Natural killer cell (primary cell): ENCODE data around the gene TPPP3. TPM values are rescaled to one million over a fixed set of nuclear protein-coding genes. Genes with fewer than 3 reads are reported as not detected.

Experiments
- ATAC-seq, 3 donors: fragments of 150-1000 bp in 2 of 3; fragments of 200-7000 bp in 1 of 3; cut with Tn5 transposase; 1 replicate in 1 of 3; 2 replicates in 2 of 3; pipeline ENCODE4 v1.10.0; 2021; ENCODE audit warnings: mild to moderate bottlenecking in 2 of 3, moderate library complexity in 2 of 3
- DNase-seq, 2 donors: peaks; one replicate each; pipeline versions ENCODE4 v3.0.0 to v3.0.0-alpha.2; 2013 to 2021; ENCODE audit warnings: mixed read lengths in 1 of 2
- H3K27ac ChIP-seq: one replicate; pipeline ENCODE4 v1.5.1; 2013; ENCODE audit warnings: mild to moderate bottlenecking, low read length
- H3K27me3 ChIP-seq: one replicate; pipeline ENCODE4 v1.6.1; 2013; ENCODE audit warnings: low read length; ENCODE audit not compliant: control insufficient read depth, insufficient read depth
- H3K36me3 ChIP-seq: one replicate; pipeline ENCODE4 v1.6.1; 2013; ENCODE audit warnings: low read length; ENCODE audit not compliant: control insufficient read depth, insufficient read depth
- H3K4me1 ChIP-seq: one replicate; pipeline ENCODE4 v1.6.1; 2013; ENCODE audit warnings: low read length; ENCODE audit not compliant: control insufficient read depth, insufficient read depth
- H3K4me3 ChIP-seq: one replicate; pipeline ENCODE4 v1.5.1; 2013; ENCODE audit warnings: low read length
- H3K9me3 ChIP-seq: one replicate; pipeline ENCODE4 v1.6.1; 2013; ENCODE audit warnings: low read length; ENCODE audit not compliant: control insufficient read depth, insufficient read depth
- H3K27ac Mint-ChIP-seq, 2 donors: one replicate each; pipeline ENCODE4 v1.8.0; 2022; ENCODE audit warnings: mild to moderate bottlenecking in 2 of 2, mixed read lengths in 2 of 2, moderate library complexity in 1 of 2
- H3K27me3 Mint-ChIP-seq, 2 donors: one replicate each; pipeline ENCODE4 v1.8.0; 2022; ENCODE audit warnings: low read depth in 2 of 2, mixed read lengths in 2 of 2
- H3K36me3 Mint-ChIP-seq: one replicate; pipeline ENCODE4 v1.8.0; 2022; ENCODE audit warnings: mixed read lengths
- H3K4me1 Mint-ChIP-seq, 2 donors: one replicate each; pipeline ENCODE4 v1.8.0; 2022; ENCODE audit warnings: mixed read lengths in 2 of 2
- H3K4me3 Mint-ChIP-seq: one replicate; pipeline ENCODE4 v1.8.0; 2022; ENCODE audit warnings: mild to moderate bottlenecking, moderate library complexity, mixed read lengths
- H3K9me3 Mint-ChIP-seq, 2 donors: one replicate each; pipeline ENCODE4 v1.8.0; 2022; ENCODE audit warnings: mixed read lengths in 2 of 2
- WGBS: methylation state at CpG from one replicate; pipeline ENCODE4 v1.1.7; 2013; ENCODE audit warnings: missing lambda C conversion rate; ENCODE audit not compliant: insufficient coverage; 5-methylcytosine and 5-hydroxymethylcytosine counted together
- intact Hi-C: fragments of 100-400 bp; cut with micrococcal nuclease; formaldehyde crosslinking; loops from one replicate; pipeline ENCODE4 v1.14.2; 2022
- total RNA-seq, 4 donors: library from RNA; stranded (reverse); fragments of 120-200 nt in 1 of 4; gene quantifications; one replicate each; pipeline versions ENCODE4 v1.2.3 to v1.2.4, GENCODE V29; 2013 to 2022
- TF ChIP-seq, protein P1 (sequence below): fragments of 200-600 bp; IDR thresholded peaks from one replicate; pipeline ENCODE4 v1.8.0; 2022; ENCODE audit warnings: antibody characterized with exemption

TPPP3 gene
- total RNA-seq, 3 donors from 2014 or later (not counting 1 experiment from before 2014, with no cell fraction given): 0.66 to 3.0 (median 1.4) TPM

DNA sequence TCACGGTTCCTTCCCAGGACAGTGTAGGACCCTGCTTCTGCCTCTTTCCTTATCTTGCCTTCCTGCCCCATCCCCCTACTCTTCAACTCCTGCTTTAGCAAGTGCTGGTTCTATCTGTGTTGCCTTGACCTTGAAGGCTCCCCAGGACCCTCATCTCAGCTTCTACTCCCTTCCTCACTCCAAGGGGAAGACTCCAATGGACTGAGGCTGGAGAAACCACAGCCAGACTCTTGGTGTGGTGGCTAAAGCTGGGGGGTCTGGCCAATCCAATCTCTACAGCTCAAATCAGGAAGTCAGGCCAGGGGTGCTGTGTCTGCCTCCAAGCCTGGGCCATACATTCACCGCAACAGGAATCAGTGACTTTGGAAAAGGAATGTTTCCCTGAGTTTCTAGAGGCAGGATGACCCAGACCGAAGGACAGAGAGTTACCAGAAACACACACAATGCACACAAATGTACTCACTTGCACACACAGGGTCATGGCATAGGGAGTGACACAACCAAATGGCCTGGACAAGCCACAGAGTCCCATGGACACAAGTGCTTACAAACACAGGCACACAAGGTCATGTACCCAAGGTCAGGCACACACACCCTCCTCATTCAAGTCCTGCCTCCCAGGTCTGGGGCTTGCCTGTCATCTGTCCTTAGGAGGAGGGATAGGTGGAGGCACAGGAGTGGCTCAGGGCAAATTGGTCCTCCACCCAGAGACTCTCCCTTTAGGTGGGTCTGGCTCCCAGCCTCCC is 35.9 kb upstream of the TPPP3 start:
- no peaks in the 10 kb centered on the region for H3K36me3 ChIP-seq
- H3K27ac ChIP-seq: no peak overlapping the region
- H3K4me3 ChIP-seq: no peak overlapping the region
- Mint-ChIP-seq H3K9me3 (no peaks in the 10 kb centered on the region), H3K4me3 (peak overlapping the region; percentile 37), H3K36me3 (no peaks in the 10 kb centered on the region), H3K4me1 (peaks cover 5% of the 10 kb centered on the region in 2 donors), H3K27ac (no peak overlapping the region), H3K27me3 (peaks cover 21 to 40% of the 10 kb centered on the region in 2 donors)
- peaks cover 13% of the 10 kb centered on the region for H3K4me1 ChIP-seq
- TF ChIP-seq, protein P1, sequence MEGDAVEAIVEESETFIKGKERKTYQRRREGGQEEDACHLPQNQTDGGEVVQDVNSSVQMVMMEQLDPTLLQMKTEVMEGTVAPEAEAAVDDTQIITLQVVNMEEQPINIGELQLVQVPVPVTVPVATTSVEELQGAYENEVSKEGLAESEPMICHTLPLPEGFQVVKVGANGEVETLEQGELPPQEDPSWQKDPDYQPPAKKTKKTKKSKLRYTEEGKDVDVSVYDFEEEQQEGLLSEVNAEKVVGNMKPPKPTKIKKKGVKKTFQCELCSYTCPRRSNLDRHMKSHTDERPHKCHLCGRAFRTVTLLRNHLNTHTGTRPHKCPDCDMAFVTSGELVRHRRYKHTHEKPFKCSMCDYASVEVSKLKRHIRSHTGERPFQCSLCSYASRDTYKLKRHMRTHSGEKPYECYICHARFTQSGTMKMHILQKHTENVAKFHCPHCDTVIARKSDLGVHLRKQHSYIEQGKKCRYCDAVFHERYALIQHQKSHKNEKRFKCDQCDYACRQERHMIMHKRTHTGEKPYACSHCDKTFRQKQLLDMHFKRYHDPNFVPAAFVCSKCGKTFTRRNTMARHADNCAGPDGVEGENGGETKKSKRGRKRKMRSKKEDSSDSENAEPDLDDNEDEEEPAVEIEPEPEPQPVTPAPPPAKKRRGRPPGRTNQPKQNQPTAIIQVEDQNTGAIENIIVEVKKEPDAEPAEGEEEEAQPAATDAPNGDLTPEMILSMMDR: no peak
- ATAC-seq (no peak), DNase-seq (no peak)
- intact Hi-C loops: loop anchor here (5.0 kb wide), 1 partner anchor 38 kb away; no protein-coding TSS in a partner anchor
- H3K9me3 ChIP-seq: no peaks in the 10 kb centered on the region
- 83% methylated on average over 3 of the region's 3 CpGs for WGBS
- H3K27me3 ChIP-seq: peaks cover 32% of the 10 kb centered on the region

DNA sequence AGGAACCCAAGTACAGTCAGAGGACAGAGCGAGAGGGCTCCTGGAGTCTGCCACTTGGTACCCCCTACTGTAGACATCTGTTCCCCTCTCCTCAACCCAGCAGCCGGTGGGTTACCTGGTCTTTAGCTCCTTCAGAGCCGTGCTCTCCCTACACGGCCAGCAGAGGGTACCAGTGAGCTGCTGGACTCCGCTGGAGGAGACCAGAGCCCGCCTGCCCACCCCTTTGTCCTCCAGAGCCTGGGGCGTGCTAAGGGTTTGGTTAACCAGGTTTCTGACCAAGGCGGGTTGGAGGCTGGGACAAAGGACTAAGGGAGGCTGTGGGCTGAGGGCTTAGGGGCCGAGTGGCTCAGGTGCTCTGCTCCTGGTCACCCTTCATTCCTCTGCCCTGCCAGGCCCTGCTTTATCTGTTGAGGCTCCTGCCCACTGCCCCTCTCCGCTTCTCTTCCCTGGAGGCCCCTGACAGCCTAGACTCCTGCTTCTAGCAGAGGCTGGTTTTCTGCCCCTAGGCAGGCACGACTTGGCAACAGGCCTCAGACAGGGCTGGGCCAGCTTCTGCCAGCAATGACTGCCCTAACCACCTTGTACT is 34.9 kb upstream of the TPPP3 start:
- no peaks in the 10 kb centered on the region for H3K36me3 ChIP-seq
- H3K27me3 Mint-ChIP-seq: peaks cover 28 to 40% of the 10 kb centered on the region in 2 donors
- ATAC-seq (peak; percentile 64 to 78 (median 68)), DNase-seq (peak; percentile 45 to 68)
- peaks cover 13% of the 10 kb centered on the region for H3K4me1 ChIP-seq
- H3K9me3 ChIP-seq: no peaks in the 10 kb centered on the region
- TF ChIP-seq, protein P1: peak; percentile 59
- H3K9me3 Mint-ChIP-seq: no peaks in the 10 kb centered on the region
- no peak overlapping the region for H3K4me3 Mint-ChIP-seq
- H3K4me1 Mint-ChIP-seq: peaks cover 5% of the 10 kb centered on the region in 2 donors
- H3K27ac Mint-ChIP-seq: no peak overlapping the region
- no peak overlapping the region for H3K27ac ChIP-seq
- intact Hi-C loops: loop anchor here (5.0 kb wide), 1 partner anchor 39 kb away; no protein-coding TSS in a partner anchor
- no peaks in the 10 kb centered on the region for H3K36me3 Mint-ChIP-seq
- peaks cover 32% of the 10 kb centered on the region for H3K27me3 ChIP-seq
- 21% methylated on average over 11 of the region's 11 CpGs for WGBS
- no peak overlapping the region for H3K4me3 ChIP-seq

GRCh38 chr16:67426950-67427349 is 33.7 kb upstream of the TPPP3 start:
- peaks cover 13% of the 10 kb centered on the region for H3K4me1 ChIP-seq
- Mint-ChIP-seq H3K4me3 (no peak overlapping the region), H3K27ac (no peak overlapping the region), H3K4me1 (peaks cover 5% of the 10 kb centered on the region in 2 donors), H3K27me3 (peaks cover 35 to 37% of the 10 kb centered on the region in 2 donors), H3K36me3 (no peaks in the 10 kb centered on the region), H3K9me3 (no peaks in the 10 kb centered on the region)
- TF ChIP-seq, protein P1: no peak
- H3K4me3 ChIP-seq: no peak overlapping the region
- WGBS: 81% methylated on average over 7 of the region's 7 CpGs
- H3K27ac ChIP-seq: no peak overlapping the region
- ATAC-seq (no peak), DNase-seq (no peak)
- intact Hi-C loops: loop anchor here (5.0 kb wide), 1 partner anchor 40 kb away; no protein-coding TSS in a partner anchor
- H3K9me3 ChIP-seq: no peaks in the 10 kb centered on the region
- H3K36me3 ChIP-seq: no peaks in the 10 kb centered on the region
- peaks cover 31% of the 10 kb centered on the region for H3K27me3 ChIP-seq
